NCI-H82 (cell line): ENCODE measurements around the gene NHSL2.

Source experiments
- DNase-seq: peaks from one replicate; lab custom pipeline; 2025; lab: John Stamatoyannopoulos, UW

Gene NHSL2

DNA sequence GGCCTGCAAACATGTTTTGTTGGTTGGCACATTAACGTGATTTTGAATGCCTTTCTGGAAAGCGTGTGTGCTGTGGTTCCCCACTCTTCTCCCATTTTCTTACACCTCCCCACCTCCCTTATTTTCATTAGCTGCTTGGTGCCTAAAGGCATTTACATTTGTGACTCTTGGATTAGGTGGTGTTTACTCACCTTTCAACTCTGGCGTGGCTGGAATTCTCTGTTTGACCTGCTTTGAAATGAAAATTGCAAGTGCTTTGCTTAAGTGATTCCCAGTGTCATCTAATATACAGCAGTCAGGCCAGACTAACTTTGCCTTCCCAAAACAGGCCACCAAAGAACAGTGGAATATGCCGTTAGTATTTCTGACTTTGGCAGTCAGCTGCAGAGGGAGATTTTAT is 80.5 kb downstream of the NHSL2 start:
- no peak for DNase-seq

DNA sequence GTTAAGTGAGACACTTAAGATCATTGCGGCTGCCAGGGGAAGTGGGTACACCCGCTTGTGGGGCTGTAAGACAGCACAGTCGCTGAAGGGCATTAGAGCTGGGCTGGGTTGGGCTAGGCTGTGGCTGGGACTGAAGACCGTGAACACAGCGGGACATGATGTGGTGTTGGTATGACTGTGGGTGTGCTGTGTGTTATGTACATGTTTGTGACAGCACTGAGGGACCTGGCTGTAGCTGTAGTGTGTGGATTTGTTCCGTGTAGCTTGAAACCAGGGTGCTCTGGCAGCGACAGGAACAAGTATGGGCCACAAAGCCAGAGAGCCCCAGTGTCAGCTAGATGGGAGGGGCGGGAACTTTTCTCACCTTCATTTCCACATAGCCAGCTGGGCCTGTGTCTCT is 82.1 kb downstream of the NHSL2 start:
- no peak for DNase-seq

DNA sequence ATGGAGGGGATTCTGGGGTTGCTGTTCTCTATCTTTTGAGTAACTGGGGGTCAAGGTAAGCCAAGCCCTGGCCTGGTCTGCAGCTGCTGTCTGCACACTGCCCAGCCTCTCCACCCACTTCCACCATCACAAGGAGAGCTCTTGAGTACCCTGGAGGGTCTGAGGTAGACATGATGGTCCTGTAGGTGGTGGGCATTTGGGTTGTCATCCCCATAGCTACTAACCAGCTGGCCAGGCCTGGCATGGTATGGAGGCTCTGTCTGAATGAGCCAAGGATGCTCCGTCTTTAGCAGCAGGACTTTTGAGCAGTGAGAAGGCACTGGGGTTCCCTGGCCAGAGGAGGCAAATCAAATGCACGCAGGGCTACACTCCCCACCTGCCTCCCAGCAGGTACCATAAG is 82.7 kb downstream of the NHSL2 start:
- no peak for DNase-seq

DNA sequence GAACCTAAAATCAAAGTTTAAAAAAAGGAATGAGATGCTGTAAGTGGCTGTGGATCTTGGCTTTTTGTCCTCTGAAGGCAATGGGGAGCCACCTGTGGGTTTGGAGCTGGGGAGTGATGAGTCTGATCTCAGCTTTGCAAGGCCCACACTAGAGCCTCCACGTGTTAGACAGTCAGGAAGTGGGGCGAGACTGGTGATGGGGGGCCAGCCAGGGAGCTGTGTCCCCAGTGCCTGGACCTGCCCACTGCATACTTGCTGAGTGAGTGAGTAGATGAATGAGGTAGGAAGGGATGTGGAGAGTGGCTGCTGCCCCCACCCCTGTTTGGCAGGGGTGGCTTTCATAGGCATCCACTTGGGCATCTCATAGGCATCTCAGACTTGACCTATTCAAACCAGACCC is 84.0 kb downstream of the NHSL2 start:
- no peak for DNase-seq

DNA sequence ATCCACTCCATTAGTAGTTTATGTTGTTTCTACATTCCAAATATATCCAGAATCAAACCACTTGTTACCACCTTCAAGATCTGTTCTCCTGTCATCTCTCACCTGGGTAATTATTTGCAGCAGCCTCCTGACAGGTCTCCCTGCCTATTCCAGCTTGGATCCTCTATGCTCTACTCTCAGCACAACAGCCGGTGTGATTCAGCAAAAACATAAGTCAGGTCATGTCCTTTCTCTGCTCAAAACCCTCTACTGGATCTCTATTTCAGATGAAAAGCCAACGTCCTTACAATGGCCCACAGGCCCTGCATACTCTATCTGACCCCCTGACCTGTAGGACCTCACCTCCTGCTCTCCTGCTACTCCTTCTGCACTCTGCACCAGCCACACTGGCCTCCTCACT is 84.5 kb downstream of the NHSL2 start:
- no peak for DNase-seq

DNA sequence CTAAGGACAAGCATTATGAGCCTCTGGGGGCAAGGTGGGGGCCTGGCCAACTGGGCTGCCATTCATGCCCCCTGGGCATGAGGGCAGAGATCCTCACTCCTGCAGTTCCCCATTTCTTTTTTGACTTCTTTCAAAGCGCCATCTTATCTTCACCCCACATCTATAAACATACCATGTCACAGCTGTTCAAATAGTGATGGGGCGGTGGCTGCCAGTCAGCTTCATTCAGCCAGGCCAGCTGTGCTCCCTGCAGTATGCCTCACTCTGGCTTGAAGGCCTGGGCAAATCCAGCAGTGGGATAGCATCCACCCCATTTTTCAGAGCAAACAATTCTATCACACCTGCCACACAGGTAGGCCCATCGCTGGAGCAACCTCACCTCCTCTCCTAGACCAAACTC is 85.5 kb downstream of the NHSL2 start:
- DNase-seq = no peak

DNA sequence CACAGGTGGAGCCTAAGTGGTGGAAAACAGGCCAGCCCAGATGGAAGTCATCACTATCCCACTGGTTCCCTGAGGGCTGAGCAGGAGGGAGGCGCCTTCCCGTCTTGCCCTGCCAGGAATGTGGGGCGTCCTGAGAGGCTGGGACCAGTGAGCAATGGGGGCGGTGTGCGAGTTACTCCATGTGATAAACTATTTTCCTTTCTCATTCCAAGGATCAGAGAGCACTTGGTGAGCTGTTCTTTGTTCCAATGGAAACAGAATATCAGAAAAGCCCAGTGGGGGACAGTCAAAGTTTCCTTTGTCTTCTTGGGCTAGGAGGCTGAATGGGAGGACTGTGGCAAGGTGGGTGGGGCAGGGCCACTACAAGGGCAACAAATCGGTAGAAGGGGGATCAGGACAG is 86.2 kb downstream of the NHSL2 start:
- no peak for DNase-seq

DNA sequence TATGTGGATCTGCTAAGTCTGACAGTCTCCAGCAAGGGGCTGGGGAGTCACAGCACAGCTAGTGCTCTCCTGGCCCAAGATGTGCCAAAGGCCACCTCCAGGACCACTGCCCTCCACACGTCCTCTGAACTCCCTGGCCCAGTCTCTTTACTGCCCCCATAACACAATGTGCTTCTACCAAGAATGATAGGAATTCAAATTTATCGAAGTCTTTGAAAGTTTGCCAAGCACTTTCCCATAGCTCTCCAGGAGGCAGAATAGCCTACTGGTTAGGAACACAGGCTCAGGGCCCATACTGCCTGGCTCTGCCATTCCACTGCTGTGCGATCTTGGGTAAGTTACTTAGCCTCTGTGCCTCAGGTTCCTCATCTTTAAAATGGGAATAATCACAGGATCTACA is 86.7 kb downstream of the NHSL2 start:
- no peak for DNase-seq

DNA sequence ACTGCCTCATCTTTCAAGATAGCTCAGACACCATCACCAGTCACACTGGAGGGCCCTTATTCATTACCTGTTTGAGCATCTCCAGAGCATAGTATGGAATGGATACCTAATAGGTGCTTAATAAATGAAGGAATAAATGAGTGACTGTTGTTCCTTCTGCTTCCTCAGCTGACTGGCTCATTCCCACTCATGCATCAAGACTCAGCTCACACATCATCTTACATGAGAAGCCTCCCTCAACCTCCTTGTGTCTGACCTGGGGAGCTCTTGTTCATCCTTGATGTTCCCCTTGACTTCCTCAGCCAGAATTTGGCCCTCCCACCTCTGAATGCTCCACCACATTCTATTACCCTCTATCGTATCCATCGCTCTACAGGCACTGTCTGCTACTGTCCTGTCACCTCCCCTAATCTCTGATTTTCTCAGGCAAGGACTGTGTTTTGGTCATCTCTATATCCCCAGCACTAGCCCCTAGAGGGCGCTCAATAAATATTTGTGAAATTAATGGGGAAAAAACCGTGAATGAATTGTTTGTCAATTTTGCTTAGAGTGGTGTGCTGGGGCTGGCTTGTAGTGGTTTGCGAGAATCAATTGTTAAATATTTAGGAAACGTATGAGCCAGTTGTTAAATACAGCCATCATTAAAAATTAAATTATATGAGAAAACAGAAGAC is 88.3 kb downstream of the NHSL2 start:
- peak; percentile 66 for DNase-seq

DNA sequence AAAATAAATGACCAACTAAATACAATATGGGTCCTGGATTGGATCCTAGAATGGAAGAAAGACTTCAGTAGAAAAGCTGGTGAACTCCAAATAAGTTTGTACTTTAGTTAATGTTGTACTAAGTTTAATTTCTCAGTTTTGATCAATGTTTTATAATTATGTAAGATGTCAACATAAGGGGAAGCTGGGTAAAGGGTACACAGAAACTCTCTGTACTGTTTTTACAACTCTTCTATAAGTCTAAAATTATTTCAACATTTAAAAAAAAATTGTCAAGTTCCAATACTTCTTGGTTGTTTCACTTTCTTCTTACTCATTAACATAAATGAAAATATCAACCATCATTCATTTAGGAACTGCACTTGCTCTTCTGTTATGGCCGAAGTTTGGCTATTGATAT is 88.9 kb downstream of the NHSL2 start:
- DNase-seq = no peak

DNA sequence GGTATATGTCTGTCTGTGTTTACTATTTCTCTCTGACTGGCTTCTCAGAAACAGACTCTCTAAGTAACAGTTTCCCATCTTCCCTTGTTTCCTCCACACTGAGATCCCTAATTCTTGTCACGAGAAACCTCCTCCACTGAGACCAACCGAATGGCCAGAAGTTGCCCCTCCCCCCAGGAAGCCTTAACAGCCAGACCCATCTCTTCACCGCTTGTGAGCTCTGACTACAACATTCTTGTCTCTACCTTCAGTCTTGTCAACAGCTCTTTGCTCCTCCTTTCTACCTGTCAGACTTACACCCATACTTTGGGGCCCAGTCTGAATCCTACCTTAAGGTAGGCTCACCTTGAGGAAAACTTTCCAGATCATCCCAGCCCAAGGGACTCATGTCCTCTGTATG is 90.8 kb downstream of the NHSL2 start:
- no peak for DNase-seq

DNA sequence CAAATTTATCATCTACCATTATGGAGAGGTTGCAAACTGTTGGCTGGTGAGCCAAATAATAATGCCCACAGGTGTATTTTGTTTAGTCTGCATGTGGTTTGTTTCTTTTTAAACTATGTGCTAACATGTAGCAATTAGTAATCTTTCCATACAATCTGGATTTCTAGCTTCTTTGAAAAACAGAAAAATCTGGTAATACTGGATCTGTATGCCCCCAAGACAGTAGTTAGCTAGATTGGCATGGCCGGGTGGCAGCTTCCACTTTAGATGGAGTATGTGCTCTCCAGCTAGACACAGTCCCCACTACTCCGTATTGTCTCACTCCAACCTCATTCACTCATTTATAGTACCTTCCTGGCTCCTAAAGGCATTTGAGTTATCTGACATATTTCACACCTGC is 91.3 kb downstream of the NHSL2 start:
- DNase-seq = no peak

DNA sequence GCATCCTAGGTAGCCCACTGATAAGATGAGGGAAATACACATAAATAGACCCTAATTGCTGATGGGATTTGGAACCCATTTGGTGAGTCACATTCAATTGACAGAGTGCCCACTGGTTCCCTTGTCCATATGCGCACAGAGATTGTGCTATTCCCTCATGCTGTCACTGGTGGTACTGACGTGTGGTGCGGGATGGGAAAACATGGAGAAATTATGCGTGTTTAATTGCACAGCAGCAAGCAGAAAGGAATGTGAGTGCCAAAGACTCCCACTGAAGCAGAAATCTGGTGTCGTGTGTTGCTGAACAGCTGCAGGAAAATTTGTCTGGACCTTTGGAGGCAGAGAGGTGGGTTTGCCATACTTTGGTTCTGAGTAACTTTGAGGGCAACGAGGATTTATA is 92.2 kb downstream of the NHSL2 start:
- DNase-seq = no peak

DNA sequence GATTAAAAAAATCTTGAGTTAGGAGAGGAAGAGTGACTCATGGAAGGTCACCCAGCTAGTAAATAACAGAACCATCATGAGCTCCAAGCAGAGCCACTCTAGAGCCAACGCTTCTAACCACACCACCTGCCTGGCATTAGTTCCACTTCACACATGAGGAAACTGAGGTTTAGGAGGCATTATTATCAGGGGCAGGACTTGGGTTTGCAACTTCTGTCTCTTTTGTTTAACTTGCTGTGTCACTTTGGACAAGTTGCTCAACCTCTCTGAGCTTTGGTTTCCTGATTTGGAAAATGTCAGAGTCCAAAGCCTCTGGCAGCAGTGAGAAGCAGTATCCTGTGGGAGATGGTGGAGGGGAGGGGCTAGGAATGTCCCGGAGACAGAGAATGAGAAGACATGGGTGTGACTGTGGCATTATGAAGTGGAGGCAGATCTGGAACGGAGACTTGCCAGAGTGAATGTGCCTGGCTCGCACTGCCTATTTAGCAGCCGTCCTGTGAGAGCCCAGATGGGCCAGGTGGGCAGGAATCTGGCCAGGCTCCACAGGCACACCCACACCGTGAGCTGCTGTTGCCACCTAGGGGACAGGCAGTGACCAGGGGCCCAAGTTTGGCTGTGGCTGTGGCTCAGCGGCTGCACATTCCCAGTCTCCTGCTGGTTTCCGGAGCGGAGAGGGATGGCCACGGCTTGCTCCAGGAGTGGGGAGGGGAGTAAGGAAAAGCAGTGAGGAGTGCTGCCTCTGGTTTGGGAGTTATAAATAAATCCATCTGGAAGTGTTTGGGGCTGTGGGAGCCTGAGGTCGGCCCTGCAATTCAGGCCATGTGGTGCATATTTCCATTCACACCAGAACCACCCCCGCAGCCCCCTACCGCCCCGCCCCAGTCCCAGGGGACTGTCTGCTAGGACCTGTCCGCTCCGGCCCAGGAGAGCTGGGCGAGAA is 93.4 kb downstream of the NHSL2 start:
- DNase-seq = peak; percentile 63

DNA sequence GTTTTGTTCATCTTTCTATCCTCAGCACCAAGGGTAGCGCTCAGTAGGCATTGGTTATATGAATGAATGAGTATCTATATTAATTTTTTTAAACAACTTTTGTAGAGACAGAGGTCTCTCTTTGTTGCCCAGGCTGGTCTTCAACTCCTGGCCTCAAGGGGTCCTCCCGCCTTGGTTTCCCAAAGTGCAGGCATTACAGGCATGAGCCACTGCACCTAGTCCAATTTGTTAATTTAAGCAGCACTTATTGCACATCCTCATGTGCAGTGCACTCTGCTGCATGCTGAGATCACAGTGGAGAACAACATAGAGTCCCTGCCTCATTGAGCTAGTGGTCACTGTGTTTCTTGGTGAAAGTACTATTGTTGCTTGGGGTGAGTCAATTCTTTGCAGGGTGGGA is 94.4 kb downstream of the NHSL2 start:
- DNase-seq = no peak

DNA sequence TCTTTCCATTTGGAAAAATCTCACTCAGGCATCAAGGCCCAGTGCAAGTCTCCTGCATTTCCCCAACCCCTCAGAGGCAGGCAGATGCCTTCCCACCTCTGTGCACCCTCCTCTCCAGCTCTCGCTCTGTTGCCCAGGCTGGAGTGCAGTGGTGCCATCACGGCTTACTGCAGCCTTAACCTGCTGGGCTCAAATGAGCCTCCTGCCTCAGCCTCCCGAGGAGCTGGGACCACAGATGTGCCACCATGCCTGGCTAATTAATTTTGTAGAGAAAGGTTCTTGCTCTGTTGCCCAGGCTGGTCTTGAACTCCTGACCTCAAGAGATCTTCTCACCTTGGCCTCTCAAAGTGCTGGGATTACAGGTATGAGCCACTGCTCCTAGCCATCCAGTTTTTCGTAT is 95.8 kb downstream of the NHSL2 start:
- DNase-seq = no peak

DNA sequence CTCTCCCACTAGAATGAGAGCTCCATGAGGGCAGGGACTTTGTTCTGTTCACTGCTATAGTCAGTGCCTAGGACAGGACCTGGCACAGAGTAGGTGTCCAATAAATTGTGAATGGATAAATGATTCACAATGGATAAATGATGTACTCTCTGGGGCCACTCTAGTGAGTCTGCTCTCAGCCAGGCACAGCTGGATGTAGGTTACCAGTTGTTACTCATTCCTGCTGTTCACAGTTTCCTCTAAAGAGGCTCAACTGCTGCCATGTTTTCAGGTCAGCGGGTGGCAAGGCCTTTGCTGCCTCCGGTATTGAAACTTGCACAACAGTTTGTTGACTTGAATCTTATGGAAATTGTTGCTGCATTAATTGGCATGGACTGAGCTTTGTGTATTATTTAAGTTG is 99.1 kb downstream of the NHSL2 start:
- no peak for DNase-seq

DNA sequence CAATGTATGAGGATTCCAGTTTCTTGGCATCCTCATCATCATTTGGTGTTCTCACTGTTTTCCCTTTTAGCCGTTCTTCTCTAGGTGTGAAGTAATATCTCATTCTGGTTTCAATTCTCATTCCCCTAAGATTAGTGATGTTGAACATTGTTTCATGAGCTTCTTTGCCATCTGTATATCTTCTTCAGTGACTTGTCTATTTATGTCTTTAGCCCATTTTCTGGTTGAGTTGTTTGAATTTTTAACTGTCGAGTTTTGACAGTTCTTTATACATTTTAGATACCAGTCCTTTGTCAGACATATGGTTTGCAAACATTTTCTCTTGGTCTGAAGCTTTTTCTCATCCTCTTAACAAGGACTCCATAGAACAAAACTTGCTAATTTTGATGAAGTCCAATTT is 101.1 kb downstream of the NHSL2 start:
- DNase-seq = no peak

DNA sequence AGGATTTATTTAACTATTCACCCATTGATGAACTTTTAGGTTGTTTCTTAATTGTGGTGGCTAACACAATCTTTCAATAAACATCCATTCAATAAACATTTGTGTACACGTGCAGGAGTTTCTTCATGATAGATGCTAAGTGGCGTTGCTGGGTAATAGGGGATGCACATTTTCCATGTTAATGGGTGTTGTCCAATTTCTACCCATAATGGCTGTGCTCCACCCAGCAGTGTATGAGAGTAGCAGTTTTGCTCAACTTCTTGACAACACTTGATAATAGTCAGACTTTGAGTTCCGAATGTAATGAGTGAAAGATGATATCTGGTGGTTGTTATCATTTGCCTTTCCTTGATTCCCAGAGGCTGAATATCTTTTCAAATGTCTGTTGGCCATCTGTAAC is 104.7 kb downstream of the NHSL2 start:
- no peak for DNase-seq

DNA sequence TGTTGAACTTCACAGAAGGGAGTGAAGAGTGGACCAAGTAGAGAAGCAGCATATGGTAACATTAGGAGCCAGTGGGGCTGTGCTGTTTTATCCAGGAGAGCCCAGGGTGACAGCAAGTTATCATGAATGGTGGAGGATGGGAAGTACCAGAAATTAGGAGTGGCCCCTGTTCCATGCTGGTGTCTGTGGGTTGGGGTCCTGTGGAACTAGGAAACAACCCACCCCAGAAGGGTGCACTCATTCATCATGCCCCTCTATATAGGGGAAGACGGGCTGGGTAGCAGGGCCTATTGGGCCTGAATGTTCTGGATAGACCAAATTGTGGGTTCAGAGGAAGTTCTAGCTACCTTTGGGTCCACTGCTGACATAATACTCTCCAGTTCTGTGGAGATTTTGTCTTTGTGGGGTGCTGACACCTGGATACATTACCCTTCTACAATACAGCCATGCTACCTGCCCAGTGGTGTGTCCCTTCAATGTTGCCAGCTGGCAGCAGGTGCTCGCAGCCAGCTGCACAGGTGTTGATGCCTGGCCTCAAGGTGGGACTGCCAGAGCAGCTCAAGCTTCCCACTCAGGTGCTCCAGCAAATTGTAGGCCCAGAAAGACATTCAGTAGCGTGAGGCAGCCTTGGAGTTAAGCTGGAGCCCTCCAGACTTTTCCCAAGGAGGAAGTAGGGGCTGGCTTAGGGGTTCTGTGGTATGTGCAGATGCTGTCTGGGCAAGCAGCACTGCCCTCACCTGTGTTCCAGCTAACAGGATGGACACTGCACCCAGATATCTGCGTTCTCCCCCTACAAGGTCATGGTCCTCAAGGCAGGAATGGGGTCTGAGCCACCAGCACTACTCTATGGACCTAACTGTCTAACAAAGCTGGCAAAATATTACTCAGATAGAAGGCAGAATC is 106.5 kb downstream of the NHSL2 start:
- DNase-seq = no peak

DNA sequence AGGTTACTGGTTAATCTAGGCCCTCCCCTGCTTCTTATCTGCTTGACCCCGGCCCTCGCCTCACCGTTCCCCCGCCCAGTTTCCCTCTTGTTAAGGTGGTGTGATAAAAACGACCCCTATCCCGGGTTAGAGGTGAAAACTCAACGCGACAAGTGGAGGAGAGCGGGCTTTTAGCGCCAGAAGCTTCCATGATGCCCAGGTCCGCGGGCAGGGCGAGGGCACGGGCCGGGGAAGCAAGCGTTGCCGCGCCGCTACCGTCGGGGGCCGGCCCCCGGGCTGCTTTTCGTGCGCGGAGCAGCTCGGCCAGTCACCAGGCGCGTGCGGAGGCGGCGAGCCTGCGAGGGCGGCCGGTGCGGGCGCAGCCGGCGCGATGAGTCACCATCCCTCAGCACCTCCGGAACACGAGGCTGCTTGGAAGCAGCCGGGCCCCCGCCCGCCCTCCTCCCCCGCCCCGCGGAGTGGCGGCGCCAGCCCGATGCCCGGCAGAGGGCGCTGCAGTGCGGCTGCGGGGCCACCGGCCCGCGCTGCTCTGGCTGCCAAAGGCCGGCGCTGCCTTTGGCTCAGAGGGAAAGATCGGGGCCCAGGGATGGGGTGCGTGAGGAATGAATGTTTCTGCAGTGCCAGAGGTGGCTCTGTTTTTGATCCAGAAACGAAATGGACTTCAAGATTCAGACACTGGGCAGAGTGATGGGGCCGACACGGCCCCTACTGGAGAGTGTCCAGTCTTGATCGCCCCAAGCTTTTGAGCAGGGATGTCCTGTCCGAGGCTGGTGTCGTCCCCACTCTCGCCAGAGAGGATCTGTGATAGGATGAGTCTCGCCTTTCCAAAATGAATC is 107.8 kb downstream of the NHSL2 start:
- peak; percentile 86 for DNase-seq

DNA sequence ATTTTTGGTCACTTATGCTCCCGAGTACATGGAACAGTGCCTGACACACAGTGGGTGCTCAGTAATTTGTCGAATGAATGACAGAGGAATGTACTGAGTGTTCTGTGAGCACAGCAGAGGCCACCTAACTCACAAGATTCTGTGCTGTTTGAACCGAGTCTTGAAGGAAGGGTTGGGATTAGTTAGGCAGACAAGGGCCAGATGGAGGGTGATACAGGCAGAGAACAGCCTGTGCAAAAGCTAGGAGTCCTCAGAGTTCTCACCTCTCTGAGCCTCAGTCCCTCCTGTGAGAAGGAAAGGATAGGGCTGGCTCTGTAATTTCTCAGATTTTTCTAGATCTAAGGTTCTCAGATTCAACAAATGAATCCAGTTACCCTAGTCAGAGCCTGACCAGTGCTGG is 108.8 kb downstream of the NHSL2 start:
- DNase-seq = peak; percentile 82
